IPS-15b (cell line): ENCODE results near the gene RNF217.
"Not testable (repeated sequence)": the region's sequence is repeated elsewhere in the genome, so short reads cannot be mapped to it uniquely, and the experiment has no call there.

Source experiments
- H3K27me3 ChIP-seq: one replicate; pipeline ENCODE4 v1.6.1; 2013; ENCODE audit warnings: low read length; ENCODE audit not compliant: control insufficient read depth, insufficient read depth
- H3K36me3 ChIP-seq: one replicate; pipeline ENCODE4 v1.6.1; 2013; ENCODE audit warnings: low read length; ENCODE audit not compliant: control insufficient read depth, insufficient read depth
- H3K4me1 ChIP-seq: one replicate; pipeline ENCODE4 v1.6.1; 2013; ENCODE audit warnings: mild to moderate bottlenecking, low read length; ENCODE audit not compliant: control insufficient read depth, insufficient read depth
- H3K4me3 ChIP-seq: one replicate; pipeline ENCODE4 v1.5.1; 2013; ENCODE audit warnings: low read depth, low read length
- H3K9ac ChIP-seq: one replicate; pipeline ENCODE4 v1.6.1; 2013; ENCODE audit warnings: low read depth, mild to moderate bottlenecking, low read length
- H3K9me3 ChIP-seq: one replicate; pipeline ENCODE4 v1.6.1; 2013; ENCODE audit warnings: mild to moderate bottlenecking, low read length; ENCODE audit not compliant: control insufficient read depth, insufficient read depth

The RNF217 gene

GRCh38 chr6:125027287-125027686, 65.0 kb downstream of the RNF217 start:
- Histone ChIP-seq H3K4me1 (no peaks in the 10 kb centered on the region), H3K27me3 (no peaks in the 10 kb centered on the region), H3K9me3 (peaks cover 2% of the 10 kb centered on the region), H3K36me3 (no peaks in the 10 kb centered on the region), H3K4me3 (no peak overlapping the region), H3K9ac (no peak overlapping the region)

GRCh38 chr6:125030969-125031368, 68.7 kb downstream of the RNF217 start:
- no peaks in the 10 kb centered on the region for H3K36me3 ChIP-seq
- H3K4me3 ChIP-seq = no peak overlapping the region

GRCh38 chr6:125031385-125031784, 69.1 kb downstream of the RNF217 start:
- peaks cover 2% of the 10 kb centered on the region for H3K9me3 ChIP-seq
- H3K36me3 ChIP-seq = no peaks in the 10 kb centered on the region
- H3K9ac ChIP-seq = no peak overlapping the region
- no peaks in the 10 kb centered on the region for H3K4me1 ChIP-seq
- no peaks in the 10 kb centered on the region for H3K27me3 ChIP-seq
- H3K4me3 ChIP-seq = no peak overlapping the region

More at GRCh38 chr6:125030969-125031368, 68.7 kb downstream of the RNF217 start:
- H3K4me1 ChIP-seq = no peaks in the 10 kb centered on the region
- no peak overlapping the region for H3K9ac ChIP-seq
- peaks cover 2% of the 10 kb centered on the region for H3K9me3 ChIP-seq
- H3K27me3 ChIP-seq = no peaks in the 10 kb centered on the region

- not testable (repeated sequence) for H3K9ac ChIP-seq, H3K36me3 ChIP-seq, H3K27me3 ChIP-seq, H3K9me3 ChIP-seq, H3K4me3 ChIP-seq, H3K4me1 ChIP-seq
Observed at GRCh38 chr6:125034929-125035328, 72.7 kb downstream of the RNF217 start.

- not testable (repeated sequence) for H3K9ac ChIP-seq, H3K4me3 ChIP-seq, H3K36me3 ChIP-seq, H3K9me3 ChIP-seq, H3K27me3 ChIP-seq, H3K4me1 ChIP-seq
Observed at GRCh38 chr6:125036486-125036885, 74.2 kb downstream of the RNF217 start.

GRCh38 chr6:125037827-125038226, 75.6 kb downstream of the RNF217 start:
- H3K27me3 ChIP-seq = no peaks in the 10 kb centered on the region
- no peak overlapping the region for H3K9ac ChIP-seq
- no peaks in the 10 kb centered on the region for H3K9me3 ChIP-seq
- H3K36me3 ChIP-seq = no peaks in the 10 kb centered on the region
- H3K4me1 ChIP-seq = no peaks in the 10 kb centered on the region
- no peak overlapping the region for H3K4me3 ChIP-seq

- Histone ChIP-seq H3K4me1 (no peaks in the 10 kb centered on the region), H3K9ac (no peak overlapping the region)
Observed at GRCh38 chr6:125038925-125039324, 76.7 kb downstream of the RNF217 start.

GRCh38 chr6:125041740-125042459, 79.7 kb downstream of the RNF217 start:
- Histone ChIP-seq H3K27me3 (no peaks in the 10 kb centered on the region), H3K9me3 (no peaks in the 10 kb centered on the region), H3K9ac (no peak overlapping the region)

More at GRCh38 chr6:125038925-125039324, 76.7 kb downstream of the RNF217 start:
- Histone ChIP-seq H3K4me3 (no peak overlapping the region), H3K36me3 (no peaks in the 10 kb centered on the region), H3K9me3 (no peaks in the 10 kb centered on the region), H3K27me3 (no peaks in the 10 kb centered on the region)

GRCh38 chr6:125044066-125044465, 81.8 kb downstream of the RNF217 start:
- Histone ChIP-seq H3K27me3 (no peaks in the 10 kb centered on the region), H3K4me3 (no peak overlapping the region), H3K9ac (no peak overlapping the region), H3K4me1 (no peaks in the 10 kb centered on the region), H3K9me3 (no peaks in the 10 kb centered on the region), H3K36me3 (no peaks in the 10 kb centered on the region)

More at GRCh38 chr6:125041740-125042459, 79.7 kb downstream of the RNF217 start:
- Histone ChIP-seq H3K4me3 (no peak overlapping the region), H3K4me1 (no peaks in the 10 kb centered on the region), H3K36me3 (no peaks in the 10 kb centered on the region)

GRCh38 chr6:125044667-125045066, 82.4 kb downstream of the RNF217 start:
- H3K9me3 ChIP-seq = no peaks in the 10 kb centered on the region
- no peaks in the 10 kb centered on the region for H3K36me3 ChIP-seq
- no peaks in the 10 kb centered on the region for H3K4me1 ChIP-seq
- H3K9ac ChIP-seq = no peak overlapping the region
- H3K4me3 ChIP-seq = no peak overlapping the region
- no peaks in the 10 kb centered on the region for H3K27me3 ChIP-seq

- Histone ChIP-seq H3K36me3 (no peaks in the 10 kb centered on the region), H3K4me3 (no peak overlapping the region), H3K27me3 (no peaks in the 10 kb centered on the region), H3K4me1 (no peaks in the 10 kb centered on the region), H3K9ac (no peak overlapping the region), H3K9me3 (no peaks in the 10 kb centered on the region)
Observed at GRCh38 chr6:125046107-125046925, 84.1 kb downstream of the RNF217 start.

GRCh38 chr6:125048274-125048673, 86.0 kb downstream of the RNF217 start:
- H3K4me3 ChIP-seq = no peak overlapping the region
- H3K4me1 ChIP-seq = no peaks in the 10 kb centered on the region
- no peaks in the 10 kb centered on the region for H3K36me3 ChIP-seq
- H3K27me3 ChIP-seq = no peaks in the 10 kb centered on the region
- no peaks in the 10 kb centered on the region for H3K9me3 ChIP-seq
- no peak overlapping the region for H3K9ac ChIP-seq
